GM12864 (cell line): Measurements from ENCODE around the gene RFC1.

Source experiments
- DNase-seq: peaks from one replicate; pipeline ENCODE4 v3.0.0-alpha.2; 2011; ENCODE audit warnings: low read depth
- H3K4me3 ChIP-seq: 2 replicates; pipeline ENCODE4 v1.5.1; 2011; ENCODE audit warnings: mild to moderate bottlenecking, low read depth, low read length, control low read depth
- TF ChIP-seq, protein P1 (sequence below): IDR thresholded peaks from 2 replicates; pipeline ENCODE4 v1.5.1; 2011; ENCODE audit warnings: low read depth, mild to moderate bottlenecking, moderate library complexity, low read length, control low read depth, inconsistent platforms; ENCODE audit errors: missing control alignments

RFC1 gene

DNA sequence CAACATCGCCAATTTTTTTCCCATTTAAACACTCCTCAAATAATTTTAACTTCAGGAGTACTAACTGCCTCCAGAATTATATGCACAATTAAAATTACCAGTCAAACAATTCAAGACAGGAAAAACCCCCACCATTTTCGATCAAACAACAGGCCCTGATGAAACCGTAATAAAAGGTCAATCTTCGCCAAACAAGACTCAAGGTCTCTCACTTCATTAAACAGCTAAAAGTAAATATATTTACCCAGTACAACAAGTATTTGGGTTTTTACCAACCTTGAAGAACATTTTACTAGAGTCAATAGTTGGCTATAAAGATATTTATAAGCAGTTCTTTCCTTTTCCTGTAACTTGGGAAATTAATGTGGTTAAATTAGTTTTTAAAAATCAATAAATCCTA lies 28.3 kb downstream of the RFC1 start:
- no peak overlapping the region for H3K4me3 ChIP-seq
- TF ChIP-seq, protein P1, sequence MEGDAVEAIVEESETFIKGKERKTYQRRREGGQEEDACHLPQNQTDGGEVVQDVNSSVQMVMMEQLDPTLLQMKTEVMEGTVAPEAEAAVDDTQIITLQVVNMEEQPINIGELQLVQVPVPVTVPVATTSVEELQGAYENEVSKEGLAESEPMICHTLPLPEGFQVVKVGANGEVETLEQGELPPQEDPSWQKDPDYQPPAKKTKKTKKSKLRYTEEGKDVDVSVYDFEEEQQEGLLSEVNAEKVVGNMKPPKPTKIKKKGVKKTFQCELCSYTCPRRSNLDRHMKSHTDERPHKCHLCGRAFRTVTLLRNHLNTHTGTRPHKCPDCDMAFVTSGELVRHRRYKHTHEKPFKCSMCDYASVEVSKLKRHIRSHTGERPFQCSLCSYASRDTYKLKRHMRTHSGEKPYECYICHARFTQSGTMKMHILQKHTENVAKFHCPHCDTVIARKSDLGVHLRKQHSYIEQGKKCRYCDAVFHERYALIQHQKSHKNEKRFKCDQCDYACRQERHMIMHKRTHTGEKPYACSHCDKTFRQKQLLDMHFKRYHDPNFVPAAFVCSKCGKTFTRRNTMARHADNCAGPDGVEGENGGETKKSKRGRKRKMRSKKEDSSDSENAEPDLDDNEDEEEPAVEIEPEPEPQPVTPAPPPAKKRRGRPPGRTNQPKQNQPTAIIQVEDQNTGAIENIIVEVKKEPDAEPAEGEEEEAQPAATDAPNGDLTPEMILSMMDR: no peak
- DNase-seq: no peak

DNA sequence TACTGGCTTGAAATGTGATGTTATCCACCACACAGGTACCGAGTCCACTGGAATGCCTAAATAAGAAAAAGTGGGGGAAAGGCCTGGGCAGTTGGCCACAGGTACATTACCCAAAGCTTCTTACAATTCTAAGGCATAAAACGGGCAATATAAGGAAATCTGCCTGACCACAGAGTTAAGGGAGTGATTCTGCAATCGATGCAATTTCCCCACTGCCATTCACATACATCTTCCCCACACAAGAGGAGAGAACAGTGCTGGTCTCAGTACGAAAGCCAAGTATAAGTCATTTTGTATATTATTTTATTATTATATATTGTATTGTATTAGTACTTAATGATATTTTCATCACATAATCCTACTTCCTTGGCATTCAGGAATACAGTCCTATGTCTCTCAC lies 30.6 kb downstream of the RFC1 start:
- TF ChIP-seq, protein P1: no peak
- DNase-seq: no peak
- no peak overlapping the region for H3K4me3 ChIP-seq

DNA sequence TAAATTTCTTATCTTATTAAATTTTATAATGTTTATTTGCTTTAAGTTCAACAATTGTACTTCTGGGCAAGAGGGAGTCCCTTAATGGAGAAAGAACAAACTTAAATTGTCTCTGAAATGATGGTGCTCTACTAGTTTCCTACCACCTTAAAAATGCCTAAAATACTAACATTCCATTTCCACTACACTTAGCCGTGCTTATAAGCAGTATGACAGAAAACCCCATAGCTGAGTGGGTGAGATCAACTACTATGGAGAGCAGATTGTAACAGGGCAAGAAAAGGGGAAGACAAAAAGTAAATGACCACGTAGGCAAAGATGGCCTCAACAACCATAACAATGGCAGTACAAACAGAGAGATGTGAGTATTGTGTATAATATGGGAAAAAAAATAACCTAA lies 35.0 kb downstream of the RFC1 start:
- TF ChIP-seq, protein P1: no peak
- H3K4me3 ChIP-seq: no peak overlapping the region
- DNase-seq: no peak

DNA sequence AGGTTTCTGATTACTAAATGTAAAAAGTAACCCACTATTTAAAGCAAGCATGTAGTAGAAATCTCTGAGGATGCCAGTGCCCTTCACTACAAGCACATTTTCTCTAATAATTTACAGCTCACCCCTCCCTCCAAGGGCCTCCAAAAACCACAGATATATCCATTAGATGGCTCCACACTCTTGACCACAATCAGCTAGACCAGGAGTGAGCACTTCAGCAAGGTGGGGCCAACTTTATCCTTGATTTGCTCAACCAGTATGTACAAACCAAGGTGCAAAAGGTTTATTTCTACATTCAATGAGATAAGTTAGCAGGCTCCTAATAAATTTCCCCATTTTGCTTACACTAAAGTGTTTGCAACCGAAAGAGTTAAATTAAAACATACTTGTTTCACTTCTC lies 35.8 kb downstream of the RFC1 start:
- H3K4me3 ChIP-seq: no peak overlapping the region
- TF ChIP-seq, protein P1: no peak
- DNase-seq: no peak

GRCh38 chr4:39326468-39326977 lies 39.6 kb downstream of the RFC1 start:
- TF ChIP-seq, protein P1: no peak
- no peak overlapping the region for H3K4me3 ChIP-seq
- DNase-seq: no peak

- no peak overlapping the region for H3K4me3 ChIP-seq
- DNase-seq: no peak
- TF ChIP-seq, protein P1: no peak
Observed at GRCh38 chr4:39324897-39325613, 41.1 kb downstream of the RFC1 start.

GRCh38 chr4:39324446-39324845 lies 41.7 kb downstream of the RFC1 start:
- no peak overlapping the region for H3K4me3 ChIP-seq
- DNase-seq: no peak
- TF ChIP-seq, protein P1: no peak
